HG03571 (cell line): Measurements from ENCODE around the gene ZNF557.
A peak's percentile ranks its signal among the peaks of the same experiment; 100 is the strongest.
"Not testable (repeated sequence)": the region's sequence is repeated elsewhere in the genome, so short reads cannot be mapped to it uniquely, and the experiment has no call there.

Source experiments
- ATAC-seq: cut with Tn5 transposase; IDR thresholded peaks from one replicate; pipeline ENCODE4 v1.9.1; 2021; ENCODE audit not compliant: unreplicated experiment

Gene ZNF557

DNA sequence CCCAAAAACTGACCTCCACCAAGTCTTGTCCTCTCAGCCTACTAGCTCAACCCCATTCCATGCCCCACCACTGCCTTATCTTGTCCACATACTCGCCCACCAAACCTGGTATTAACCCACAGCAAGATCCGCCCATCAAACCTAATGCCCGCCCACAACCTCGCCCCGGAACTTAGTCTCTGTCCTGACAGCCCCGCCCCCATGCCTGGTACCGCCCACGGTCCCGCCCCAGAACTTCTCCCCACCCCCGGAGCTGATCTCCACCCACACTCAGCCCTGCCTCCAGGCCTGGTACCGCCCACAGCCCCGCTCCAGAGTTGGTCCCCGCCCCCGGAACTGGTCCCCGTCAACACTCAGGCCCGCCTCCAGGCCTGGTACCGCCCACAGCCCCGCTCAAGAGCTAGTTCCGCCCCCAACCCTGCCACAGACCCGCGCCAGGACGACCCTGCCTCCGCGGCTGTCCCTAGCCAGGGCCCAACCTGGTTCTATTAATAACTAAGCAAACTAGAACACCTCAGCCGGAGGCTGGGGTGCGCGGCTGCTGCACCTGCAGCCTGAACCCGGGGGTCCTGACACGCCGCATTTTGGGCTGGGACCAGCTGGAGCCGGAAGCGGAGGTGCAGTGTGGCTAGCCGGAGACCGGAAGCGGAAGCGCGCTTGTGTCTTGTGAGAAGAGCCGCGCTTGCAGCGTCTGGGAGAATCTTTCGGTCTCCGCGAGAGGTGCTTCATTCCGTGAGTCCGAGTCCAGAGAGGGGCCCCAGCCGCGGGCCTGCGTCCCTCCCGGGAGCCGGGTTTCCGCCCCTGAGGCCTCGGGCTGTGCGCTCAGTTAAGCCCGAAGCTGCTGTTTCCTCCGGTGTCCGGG lies at the start of gene ZNF557:
TSS of gene ZNF557 (plus strand) at position 662 of the 862 bp plus-strand sequence. CDS start 5,372 bp downstream, outside the sequence.
- ATAC-seq, result peak; percentile 86

- ATAC-seq, result not testable (repeated sequence)
Measured at GRCh38 chr19:7021331-7021730, 48.2 kb upstream of the ZNF557 start, which contains the start of gene MBD3L2B. Gene MBD3L2B, minus strand, starts transcription at chr19:7021431. Its CDS starts 34 bp downstream, at chr19:7021397.

DNA sequence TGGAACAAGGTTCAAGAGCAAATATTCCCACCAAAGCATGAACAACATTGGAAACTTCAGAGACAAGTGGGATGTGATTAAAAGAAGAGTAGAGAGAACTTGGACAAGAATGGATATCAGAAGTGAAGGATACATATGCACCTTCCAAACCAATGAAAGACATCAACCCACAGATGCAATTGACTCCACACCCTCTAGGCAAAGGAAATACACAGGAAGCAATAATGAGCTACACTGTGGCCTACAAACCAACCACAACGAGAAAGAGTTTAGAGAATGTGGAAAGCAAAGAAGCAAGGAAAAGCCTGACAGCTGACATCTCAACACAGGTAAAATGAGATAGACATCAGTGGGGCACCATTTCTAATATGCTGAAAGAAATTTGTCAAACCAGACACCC lies 40.7 kb upstream of the ZNF557 start:
- not testable (repeated sequence) for ATAC-seq

DNA sequence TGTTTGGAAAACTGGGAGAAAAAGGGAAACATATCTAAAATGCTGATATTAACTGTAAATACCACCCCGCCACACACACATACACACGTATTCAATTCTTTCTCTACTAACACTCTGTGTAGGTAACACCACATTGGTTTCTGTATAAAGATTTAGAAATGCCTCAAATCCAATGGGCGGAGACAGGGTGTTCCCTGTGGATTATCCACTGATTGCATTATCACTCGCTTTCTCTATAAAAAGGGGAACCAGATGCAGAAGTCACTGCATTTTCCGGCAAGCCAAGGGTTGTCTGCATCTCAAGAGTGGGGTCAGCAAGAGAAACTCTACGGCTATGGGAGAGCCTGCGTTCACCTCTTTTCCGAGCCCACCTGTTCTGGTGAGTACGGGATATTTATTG lies 39.2 kb upstream of the ZNF557 start, which contains the start of gene MBD3L5:
TSS of gene MBD3L5 (plus strand) at position 301 of the 400 bp plus-strand sequence. CDS start at position 335, 34 bp downstream.
- not testable (repeated sequence) for ATAC-seq

DNA sequence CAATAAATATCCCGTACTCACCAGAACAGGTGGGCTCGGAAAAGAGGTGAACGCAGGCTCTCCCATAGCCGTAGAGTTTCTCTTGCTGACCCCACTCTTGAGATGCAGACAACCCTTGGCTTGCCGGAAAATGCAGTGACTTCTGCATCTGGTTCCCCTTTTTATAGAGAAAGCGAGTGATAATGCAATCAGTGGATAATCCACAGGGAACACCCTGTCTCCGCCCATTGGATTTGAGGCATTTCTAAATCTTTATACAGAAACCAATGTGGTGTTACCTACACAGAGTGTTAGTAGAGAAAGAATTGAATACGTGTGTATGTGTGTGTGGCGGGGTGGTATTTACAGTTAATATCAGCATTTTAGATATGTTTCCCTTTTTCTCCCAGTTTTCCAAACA lies 29.4 kb upstream of the ZNF557 start, which contains the start of gene MBD3L4:
TSS of gene MBD3L4 (minus strand) at position 101 of the 400 bp plus-strand sequence. CDS start at position 66, 35 bp downstream.
- ATAC-seq, result not testable (repeated sequence)

- not testable (repeated sequence) for ATAC-seq
Measured at GRCh38 chr19:7041563-7041962, 27.9 kb upstream of the ZNF557 start.

GRCh38 chr19:7049021-7049420 lies 20.5 kb upstream of the ZNF557 start, which contains the start of gene MBD3L2:
Gene MBD3L2, plus strand, starts transcription at chr19:7049321. Its CDS starts 53 bp downstream, at chr19:7049374.
- not testable (repeated sequence) for ATAC-seq

DNA sequence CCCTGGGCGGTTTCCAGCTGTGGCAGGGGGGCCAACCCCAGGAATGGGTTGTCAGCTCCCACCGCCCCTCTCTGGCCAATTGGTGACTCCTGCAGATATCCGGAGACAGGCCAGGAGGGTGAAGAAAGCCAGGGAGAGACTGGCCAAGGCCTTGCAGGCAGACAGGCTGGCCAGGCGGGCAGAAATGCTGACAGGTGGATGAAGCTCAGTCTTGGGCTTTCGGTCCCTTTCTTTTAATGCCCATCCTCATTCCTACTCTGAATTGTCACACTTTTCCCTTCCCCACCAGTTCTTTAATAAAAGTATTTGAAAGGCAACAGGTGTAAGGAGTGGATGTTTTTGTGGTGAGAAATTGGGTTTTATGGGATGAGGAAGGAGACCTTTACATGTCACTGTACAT lies 18.1 kb upstream of the ZNF557 start:
- not testable (repeated sequence) for ATAC-seq

GRCh38 chr19:7052896-7053295 lies 16.6 kb upstream of the ZNF557 start:
- not testable (repeated sequence) for ATAC-seq

- ATAC-seq, result not testable (repeated sequence)
Measured at GRCh38 chr19:7054635-7055368, 14.7 kb upstream of the ZNF557 start.

- not testable (repeated sequence) for ATAC-seq
Measured at GRCh38 chr19:7055679-7056078, 13.8 kb upstream of the ZNF557 start.

- ATAC-seq, result not testable (repeated sequence)
Measured at GRCh38 chr19:7056371-7056770, 13.1 kb upstream of the ZNF557 start.

DNA sequence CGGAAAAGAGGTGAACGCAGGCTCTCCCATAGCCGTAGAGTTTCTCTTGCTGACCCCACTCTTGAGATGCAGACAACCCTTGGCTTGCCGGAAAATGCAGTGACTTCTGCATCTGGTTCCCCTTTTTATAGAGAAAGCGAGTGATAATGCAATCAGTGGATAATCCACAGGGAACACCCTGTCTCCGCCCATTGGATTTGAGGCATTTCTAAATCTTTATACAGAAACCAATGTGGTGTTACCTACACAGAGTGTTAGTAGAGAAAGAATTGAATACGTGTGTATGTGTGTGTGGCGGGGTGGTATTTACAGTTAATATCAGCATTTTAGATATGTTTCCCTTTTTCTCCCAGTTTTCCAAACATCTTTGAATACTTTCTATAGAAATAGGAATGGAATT lies 10.9 kb upstream of the ZNF557 start, which contains the start of gene MBD3L3:
TSS of gene MBD3L3 (minus strand) at position 101 of the 400 bp plus-strand sequence. CDS start at position 30, 71 bp downstream.
- ATAC-seq, result not testable (repeated sequence)

GRCh38 chr19:7059977-7060376 lies 9.5 kb upstream of the ZNF557 start:
- ATAC-seq, result not testable (repeated sequence)

DNA sequence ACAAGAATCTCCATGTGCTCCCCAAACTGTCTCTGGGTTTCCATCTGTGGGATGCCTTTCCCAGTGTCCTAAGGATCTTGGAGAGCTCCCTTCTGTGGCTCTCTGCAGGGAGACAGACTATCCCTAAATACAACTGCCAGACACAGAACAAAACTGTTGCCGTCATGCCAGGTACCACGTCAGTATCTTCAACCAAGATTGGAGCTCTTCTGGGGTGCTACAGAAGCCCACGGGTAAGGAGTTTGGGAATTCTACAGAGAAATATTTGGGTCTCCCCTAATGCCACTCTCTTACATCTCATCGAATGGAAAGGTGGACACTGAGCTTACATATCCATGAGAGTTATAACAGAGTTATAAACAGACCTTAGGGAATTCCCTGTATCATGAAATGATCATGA lies 6.2 kb upstream of the ZNF557 start:
- no peak for ATAC-seq

DNA sequence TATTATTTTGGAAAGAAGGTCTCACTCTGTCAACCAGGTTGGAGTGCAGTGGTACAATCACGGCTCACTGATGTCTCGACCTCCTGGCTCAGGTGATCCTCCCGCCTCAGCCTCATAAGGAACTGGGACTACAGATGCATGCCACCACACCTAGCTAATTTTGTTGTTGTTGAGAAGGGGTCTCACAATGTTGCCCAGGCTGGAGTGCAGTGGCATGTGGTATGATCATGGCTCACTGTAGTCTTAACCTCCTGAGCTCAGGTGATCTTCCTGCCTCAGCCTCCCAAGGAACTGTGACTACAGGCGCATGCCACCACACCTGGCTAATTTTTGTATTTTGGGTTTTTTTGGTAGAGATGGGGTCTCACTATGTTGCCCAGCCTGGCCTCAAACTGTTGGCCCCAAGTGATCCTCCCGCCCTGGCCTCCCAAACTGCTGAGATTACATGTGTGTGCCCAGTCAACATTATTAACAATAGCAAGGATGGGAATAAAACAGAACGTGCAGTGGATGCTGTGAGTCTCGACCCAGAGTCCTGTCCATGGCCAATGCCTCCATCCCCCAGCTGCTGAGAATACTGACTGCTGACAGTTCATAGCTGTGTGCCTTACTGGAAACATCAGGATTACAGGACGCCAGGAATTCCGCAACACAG lies 5.6 kb upstream of the ZNF557 start:
- no peak for ATAC-seq

DNA sequence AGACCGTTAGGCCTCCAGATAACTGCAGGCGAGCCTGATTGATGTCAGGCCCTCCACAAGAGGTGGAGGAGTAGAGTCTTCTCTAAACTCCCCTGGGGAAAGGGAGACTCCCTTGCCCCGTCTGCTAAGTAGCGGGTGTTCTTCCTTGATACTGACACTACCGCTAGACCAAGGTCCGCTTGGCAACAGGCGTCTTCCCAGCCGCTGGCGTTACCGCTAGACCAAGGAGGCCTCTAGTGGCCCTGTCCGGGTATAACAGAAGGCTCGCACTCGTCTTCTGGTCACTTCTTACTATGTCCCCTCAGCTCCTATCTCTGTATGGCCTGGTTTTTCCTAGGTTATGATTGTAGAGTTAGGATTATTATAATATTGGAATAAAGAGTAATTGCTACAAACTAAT lies 2.4 kb upstream of the ZNF557 start:
- ATAC-seq, result not testable (repeated sequence)

DNA sequence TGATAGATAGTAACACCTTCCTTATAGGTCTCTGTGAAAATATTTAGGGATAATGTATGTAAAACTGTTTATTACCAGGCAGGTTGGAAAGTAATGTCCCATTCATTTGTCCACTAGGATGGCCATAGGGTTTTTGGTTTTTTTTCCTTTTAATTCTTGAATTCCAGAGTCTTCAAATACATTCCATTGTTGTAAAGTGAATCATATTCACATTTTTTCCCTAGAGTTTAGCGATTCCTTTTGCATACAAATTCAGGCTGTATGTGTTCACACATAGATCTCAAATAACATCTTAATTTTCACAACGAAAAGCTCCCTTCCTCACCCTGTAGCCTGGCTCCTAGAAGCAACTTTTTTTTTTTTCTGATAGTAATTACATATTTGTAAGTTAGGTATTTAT lies 1.8 kb upstream of the ZNF557 start:
- no peak for ATAC-seq

DNA sequence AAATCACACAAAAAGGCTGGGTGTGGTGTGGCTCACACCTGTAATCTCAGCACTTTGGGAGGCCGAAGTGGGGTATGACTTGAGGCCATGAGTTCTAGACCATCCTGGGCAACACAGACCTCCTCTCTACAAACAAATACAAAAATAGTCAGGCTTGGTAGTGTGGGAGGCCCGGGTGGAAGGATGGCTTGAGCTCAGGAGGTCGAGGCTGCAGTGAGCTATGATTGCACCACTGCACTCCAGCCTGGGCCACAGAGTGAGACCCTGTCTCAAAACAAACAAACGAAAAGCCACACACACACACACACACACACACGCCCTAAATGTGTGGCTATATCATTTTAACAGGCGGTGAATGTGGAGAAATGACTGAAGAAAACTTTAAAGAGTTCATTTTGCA lies 904 bp upstream of the ZNF557 start:
- no peak for ATAC-seq

DNA sequence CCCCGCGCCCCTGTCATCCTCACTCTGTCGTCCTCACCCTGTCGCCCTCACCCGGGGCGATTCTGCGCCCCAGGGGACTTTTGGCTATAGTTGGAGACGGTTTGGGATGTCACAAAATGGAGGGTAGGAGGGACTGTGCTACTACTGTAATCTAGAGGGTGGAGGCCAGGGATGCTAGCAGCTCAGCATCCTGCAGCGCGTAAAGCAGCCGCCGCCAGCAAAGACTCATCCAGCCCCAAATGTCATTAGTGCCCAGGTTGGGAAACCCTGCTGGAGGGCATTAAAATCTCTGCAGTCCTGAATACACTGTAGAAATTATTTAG lies 362 bp downstream of the ZNF557 start:
- no peak for ATAC-seq

- ATAC-seq, result no peak
Measured at GRCh38 chr19:7072541-7072940, 3.0 kb downstream of the ZNF557 start.
